Activated T-helper 2 cell treated with anti-CD3 and anti-CD28 coated beads, Interferon-gamma antibody, Interleukin-2, Interleukin-4, amounts not matched to agents 10 μg/mL and 5 μg/mL and 100 μg/mL, durations not matched to agents 14 hours and 24 hours and 36 hours (primary cell): ENCODE data around the gene MAP3K1. TPM values are rescaled to one million over a fixed set of nuclear protein-coding genes. Genes with fewer than 3 reads are reported as not detected.

Experiments used
- DNase-seq: peaks from one replicate; pipeline ENCODE4 v3.0.0; 2021; ENCODE audit warnings: low spot score
- H3K27ac Mint-ChIP-seq: one replicate; pipeline ENCODE4 v1.8.0; 2021; ENCODE audit warnings: mixed read lengths
- H3K27me3 Mint-ChIP-seq: one replicate; pipeline ENCODE4 v1.8.0; 2021; ENCODE audit warnings: low read depth, mixed read lengths
- H3K36me3 Mint-ChIP-seq: one replicate; pipeline ENCODE4 v1.8.0; 2021; ENCODE audit warnings: low read depth, mixed read lengths
- H3K4me1 Mint-ChIP-seq: one replicate; pipeline ENCODE4 v1.8.0; 2021; ENCODE audit warnings: low read depth, mixed read lengths
- H3K4me3 Mint-ChIP-seq: one replicate; pipeline ENCODE4 v1.8.0; 2021; ENCODE audit warnings: low read depth, mild to moderate bottlenecking, moderate library complexity, mixed read lengths
- H3K9me3 Mint-ChIP-seq: one replicate; pipeline ENCODE4 v1.8.0; 2021; ENCODE audit warnings: mixed read lengths
- intact Hi-C: fragments of 100-400 bp; cut with micrococcal nuclease; formaldehyde crosslinking; loops from one replicate; pipeline ENCODE4 v1.15.1; 2023
- total RNA-seq: library from RNA; stranded (reverse); gene quantifications from 2 replicates; pipeline ENCODE4 v1.2.3, GENCODE V29; 2022

MAP3K1 gene
- total RNA-seq, 1 donor from 2014 or later = 20.7 TPM

GRCh38 chr5:56900858-56901578, 85.7 kb downstream of the MAP3K1 start:
- intact Hi-C loops = loop anchor here (1.0 to 2.0 kb wide), 3 partner anchors 237 to 376 kb away; no protein-coding TSS in a partner anchor
- no peak for DNase-seq
- Mint-ChIP-seq H3K27me3 (peaks cover 14% of the 10 kb centered on the region), H3K4me3 (no peak overlapping the region), H3K36me3 (peaks cover 11% of the 10 kb centered on the region), H3K27ac (no peak overlapping the region), H3K9me3 (no peaks in the 10 kb centered on the region), H3K4me1 (peaks cover 2% of the 10 kb centered on the region)

- H3K27ac Mint-ChIP-seq = peak overlapping the region; percentile 92
- peaks cover 22% of the 10 kb centered on the region for H3K4me1 Mint-ChIP-seq
- peaks cover 13% of the 10 kb centered on the region for H3K27me3 Mint-ChIP-seq
- intact Hi-C loops = loop anchor here (1.0 kb wide), 2 partner anchors 264 to 1551 kb away; partner anchors contain the start of gene PLK2
- peaks cover 8% of the 10 kb centered on the region for H3K36me3 Mint-ChIP-seq
- H3K9me3 Mint-ChIP-seq = peaks cover 5% of the 10 kb centered on the region
- peak overlapping the region; percentile 86 for H3K4me3 Mint-ChIP-seq
- DNase-seq = no peak
Observed at GRCh38 chr5:56908942-56909293, 93.6 kb downstream of the MAP3K1 start.

GRCh38 chr5:56909294-56910209, 94.2 kb downstream of the MAP3K1 start, which contains the start of gene SETD9:
Gene SETD9 (plus strand): TSS chr5:56909596. CDS start chr5:56909646, 50 bp downstream.
- peak; percentile 91 for DNase-seq
- Mint-ChIP-seq H3K9me3 (peaks cover 5% of the 10 kb centered on the region), H3K27me3 (peaks cover 10% of the 10 kb centered on the region), H3K4me3 (peak within 1 kb of the TSS; percentile 86), H3K36me3 (peaks cover 8% of the 10 kb centered on the region), H3K4me1 (peaks cover 22% of the 10 kb centered on the region), H3K27ac (peak within 1 kb of the TSS; percentile 96)
- intact Hi-C loops = loop anchor here (1.0 to 2.0 kb wide), 5 partner anchors 41 to 1551 kb away; partner anchors contain the start of genes MAP3K1 and PLK2

- DNase-seq = no peak
- peaks cover 5% of the 10 kb centered on the region for H3K9me3 Mint-ChIP-seq
- H3K36me3 Mint-ChIP-seq = peaks cover 8% of the 10 kb centered on the region
- intact Hi-C loops = loop anchor here (1.0 to 2.0 kb wide), 3 partner anchors 40 to 206 kb away; partner anchors contain the start of gene MAP3K1
- H3K27ac Mint-ChIP-seq = peak overlapping the region; percentile 96
- peaks cover 10% of the 10 kb centered on the region for H3K27me3 Mint-ChIP-seq
- peaks cover 22% of the 10 kb centered on the region for H3K4me1 Mint-ChIP-seq
- H3K4me3 Mint-ChIP-seq = peak overlapping the region; percentile 86
Observed at GRCh38 chr5:56910210-56910965, 95.0 kb downstream of the MAP3K1 start.

GRCh38 chr5:56913766-56914165, 98.4 kb downstream of the MAP3K1 start:
- no peaks in the 10 kb centered on the region for H3K27me3 Mint-ChIP-seq
- H3K27ac Mint-ChIP-seq = no peak overlapping the region
- no peak for DNase-seq
- H3K36me3 Mint-ChIP-seq = peaks cover 11% of the 10 kb centered on the region
- no peak overlapping the region for H3K4me3 Mint-ChIP-seq
- peaks cover 19% of the 10 kb centered on the region for H3K4me1 Mint-ChIP-seq
- no peaks in the 10 kb centered on the region for H3K9me3 Mint-ChIP-seq
- intact Hi-C loops = no loop called here

GRCh38 chr5:56914678-56915077, 99.3 kb downstream of the MAP3K1 start:
- Mint-ChIP-seq H3K36me3 (peaks cover 11% of the 10 kb centered on the region), H3K27me3 (no peaks in the 10 kb centered on the region), H3K9me3 (no peaks in the 10 kb centered on the region), H3K4me3 (no peak overlapping the region), H3K27ac (no peak overlapping the region), H3K4me1 (peaks cover 14% of the 10 kb centered on the region)
- no peak for DNase-seq
- intact Hi-C loops = no loop called here

- Mint-ChIP-seq H3K36me3 (peaks cover 26% of the 10 kb centered on the region), H3K27me3 (no peaks in the 10 kb centered on the region), H3K9me3 (no peaks in the 10 kb centered on the region), H3K4me1 (peaks cover 4% of the 10 kb centered on the region), H3K4me3 (no peak overlapping the region), H3K27ac (no peak overlapping the region)
- intact Hi-C loops = no loop called here
- DNase-seq = no peak
Observed at GRCh38 chr5:56917534-56917933, 102.2 kb downstream of the MAP3K1 start.

- H3K27ac Mint-ChIP-seq = no peak overlapping the region
- intact Hi-C loops = no loop called here
- H3K9me3 Mint-ChIP-seq = no peaks in the 10 kb centered on the region
- H3K36me3 Mint-ChIP-seq = peaks cover 26% of the 10 kb centered on the region
- DNase-seq = no peak
- H3K4me3 Mint-ChIP-seq = no peak overlapping the region
- no peaks in the 10 kb centered on the region for H3K27me3 Mint-ChIP-seq
- H3K4me1 Mint-ChIP-seq = peaks cover 4% of the 10 kb centered on the region
Observed at GRCh38 chr5:56918054-56918453, 102.7 kb downstream of the MAP3K1 start.

GRCh38 chr5:56919942-56920662, 104.8 kb downstream of the MAP3K1 start:
- no peak for DNase-seq
- peaks cover 40% of the 10 kb centered on the region for H3K36me3 Mint-ChIP-seq
- H3K4me1 Mint-ChIP-seq = peaks cover 4% of the 10 kb centered on the region
- H3K9me3 Mint-ChIP-seq = no peaks in the 10 kb centered on the region
- intact Hi-C loops = no loop called here
- H3K27ac Mint-ChIP-seq = no peak overlapping the region
- no peak overlapping the region for H3K4me3 Mint-ChIP-seq
- H3K27me3 Mint-ChIP-seq = no peaks in the 10 kb centered on the region

- no peak overlapping the region for H3K4me3 Mint-ChIP-seq
- H3K27ac Mint-ChIP-seq = no peak overlapping the region
- no peak for DNase-seq
- peaks cover 60% of the 10 kb centered on the region for H3K36me3 Mint-ChIP-seq
- H3K27me3 Mint-ChIP-seq = no peaks in the 10 kb centered on the region
- intact Hi-C loops = no loop called here
- peaks cover 4% of the 10 kb centered on the region for H3K4me1 Mint-ChIP-seq
- no peaks in the 10 kb centered on the region for H3K9me3 Mint-ChIP-seq
Observed at GRCh38 chr5:56922922-56923321, 107.6 kb downstream of the MAP3K1 start.

- Mint-ChIP-seq H3K9me3 (no peaks in the 10 kb centered on the region), H3K27ac (no peak overlapping the region), H3K36me3 (peaks cover 59% of the 10 kb centered on the region), H3K27me3 (no peaks in the 10 kb centered on the region), H3K4me1 (no peaks in the 10 kb centered on the region), H3K4me3 (no peak overlapping the region)
- intact Hi-C loops = no loop called here
- DNase-seq = no peak
Observed at GRCh38 chr5:56934325-56934724, 119.0 kb downstream of the MAP3K1 start.

- peaks cover 75% of the 10 kb centered on the region for H3K36me3 Mint-ChIP-seq
- H3K4me1 Mint-ChIP-seq = peaks cover 6% of the 10 kb centered on the region
- H3K4me3 Mint-ChIP-seq = no peak overlapping the region
- H3K27me3 Mint-ChIP-seq = no peaks in the 10 kb centered on the region
- no peak overlapping the region for H3K27ac Mint-ChIP-seq
- DNase-seq = no peak
- no peaks in the 10 kb centered on the region for H3K9me3 Mint-ChIP-seq
- intact Hi-C loops = no loop called here
Observed at GRCh38 chr5:56938858-56939257, 123.5 kb downstream of the MAP3K1 start.
